Calu3 (cell line): ENCODE data around the gene RETREG1. TPM values are rescaled to one million over a fixed set of nuclear protein-coding genes. Genes with fewer than 3 reads are reported as not detected.

ENCODE experiments used
- BruUV-seq: library from RNA; stranded (reverse); fragments of 400-500 nt; replicated peaks from 2 replicates; lab custom pipeline; 2021; lab: Mats Ljungman, UMichigan
- CTCF ChIA-PET: fragments of 300-600 bp; sonication (Branson Sonifier 250); formaldehyde crosslinking; loops from one replicate; lab custom pipeline; 2022; ENCODE audit warnings: antibody characterized with exemption; lab: Charles Lee
- DNase-seq: peaks from one replicate; pipeline ENCODE4 v3.0.0; 2022
- H3K27ac Mint-ChIP-seq: one replicate; pipeline ENCODE4 v1.8.0; 2022; ENCODE audit warnings: mixed read lengths; ENCODE audit not compliant: unreplicated experiment
- H3K27me3 Mint-ChIP-seq: one replicate; pipeline ENCODE4 v1.8.0; 2022; ENCODE audit warnings: mixed read lengths; ENCODE audit not compliant: unreplicated experiment
- H3K36me3 Mint-ChIP-seq: one replicate; pipeline ENCODE4 v1.8.0; 2022; ENCODE audit warnings: mild to moderate bottlenecking, moderate library complexity, mixed read lengths; ENCODE audit not compliant: insufficient read depth, unreplicated experiment
- H3K4me1 Mint-ChIP-seq: one replicate; pipeline ENCODE4 v1.8.0; 2022; ENCODE audit warnings: mild to moderate bottlenecking, low read depth, mixed read lengths; ENCODE audit not compliant: unreplicated experiment
- H3K4me3 Mint-ChIP-seq: one replicate; pipeline ENCODE4 v1.8.0; 2022; ENCODE audit warnings: mild to moderate bottlenecking, low read depth, moderate library complexity, mixed read lengths; ENCODE audit not compliant: unreplicated experiment
- H3K9me3 Mint-ChIP-seq: one replicate; pipeline ENCODE4 v1.8.0; 2022; ENCODE audit warnings: low read depth, mixed read lengths; ENCODE audit not compliant: unreplicated experiment
- CTCF ChIP-seq: fragments of 200-600 bp; IDR thresholded peaks from one replicate; pipeline ENCODE4 v1.8.0; 2022; ENCODE audit warnings: antibody characterized with exemption; ENCODE audit not compliant: unreplicated experiment
- intact Hi-C: fragments of 100-400 bp; cut with micrococcal nuclease; formaldehyde crosslinking; loops from one replicate; pipeline ENCODE4 v1.10.0; 2022; ENCODE audit not compliant: unreplicated experiment
- total RNA-seq: library from RNA; stranded (reverse); gene quantifications from 2 replicates; pipeline ENCODE4 v1.2.3, GENCODE V29; 2022

Gene RETREG1
- total RNA-seq, 1 experiment from 2014 or later = 12.0 TPM

- no peaks in the 10 kb centered on the region for H3K36me3 Mint-ChIP-seq
- H3K27me3 Mint-ChIP-seq = peaks cover 13% of the 10 kb centered on the region
- CTCF ChIA-PET = interaction anchor here (0.6 kb wide), 1 partner anchor 60 kb away, joined by 3 read pairs; no protein-coding TSS in a partner anchor
- H3K27ac Mint-ChIP-seq = no peak overlapping the region
- DNase-seq = no peak
- intact Hi-C loops = no loop called here
- TF ChIP-seq CTCF = no peak
- no peaks in the 10 kb centered on the region for H3K9me3 Mint-ChIP-seq
- no peak overlapping the region for H3K4me3 Mint-ChIP-seq
- no peaks in the 10 kb centered on the region for H3K4me1 Mint-ChIP-seq
- no TSS peak for BruUV-seq
Observed at GRCh38 chr5:16571016-16571415, 45.8 kb downstream of the RETREG1 start.

- intact Hi-C loops = no loop called here
- no peak overlapping the region for H3K27ac Mint-ChIP-seq
- BruUV-seq = no TSS peak
- H3K36me3 Mint-ChIP-seq = no peaks in the 10 kb centered on the region
- H3K27me3 Mint-ChIP-seq = peaks cover 16% of the 10 kb centered on the region
- no peaks in the 10 kb centered on the region for H3K9me3 Mint-ChIP-seq
- no peaks in the 10 kb centered on the region for H3K4me1 Mint-ChIP-seq
- CTCF ChIA-PET = no interaction called here
- DNase-seq = no peak
- TF ChIP-seq CTCF = no peak
- no peak overlapping the region for H3K4me3 Mint-ChIP-seq
Observed at GRCh38 chr5:16570121-16570815, 46.5 kb downstream of the RETREG1 start.

GRCh38 chr5:16568875-16569580, 47.8 kb downstream of the RETREG1 start:
- BruUV-seq = no TSS peak
- Mint-ChIP-seq H3K4me3 (no peak overlapping the region), H3K9me3 (no peaks in the 10 kb centered on the region), H3K27ac (no peak overlapping the region), H3K4me1 (no peaks in the 10 kb centered on the region), H3K36me3 (no peaks in the 10 kb centered on the region), H3K27me3 (peaks cover 26% of the 10 kb centered on the region)
- DNase-seq = peak; percentile 61
- no peak for TF ChIP-seq CTCF
- intact Hi-C loops = no loop called here
- CTCF ChIA-PET = no interaction called here

GRCh38 chr5:16567365-16567764, 49.4 kb downstream of the RETREG1 start:
- Mint-ChIP-seq H3K27me3 (peaks cover 26% of the 10 kb centered on the region), H3K9me3 (no peaks in the 10 kb centered on the region), H3K4me3 (no peak overlapping the region), H3K4me1 (no peaks in the 10 kb centered on the region), H3K36me3 (no peaks in the 10 kb centered on the region), H3K27ac (no peak overlapping the region)
- no TSS peak for BruUV-seq
- TF ChIP-seq CTCF = no peak
- DNase-seq = no peak
- CTCF ChIA-PET = no interaction called here
- intact Hi-C loops = no loop called here
